HL-60/S4 treated with phorbol 12-myristate 13-acetate at 8.2 ng/mL for 4 days and 3 days (cell line): ENCODE measurements around the gene PTPRT.

ENCODE experiments used
- in situ Hi-C: fragments of 300-500 bp; cut with MboI; formaldehyde crosslinking; loops from 2 replicates; pipeline ENCODE4 v1.15.0; 2022; ENCODE audit warnings: low sequenced_read_pairs

The PTPRT gene

GRCh38 chr20:42742926-42743325 lies 446.8 kb downstream of the PTPRT start:
- in situ Hi-C loops, result no loop called here

GRCh38 chr20:42741906-42742305 lies 447.8 kb downstream of the PTPRT start:
- in situ Hi-C loops, result no loop called here

DNA sequence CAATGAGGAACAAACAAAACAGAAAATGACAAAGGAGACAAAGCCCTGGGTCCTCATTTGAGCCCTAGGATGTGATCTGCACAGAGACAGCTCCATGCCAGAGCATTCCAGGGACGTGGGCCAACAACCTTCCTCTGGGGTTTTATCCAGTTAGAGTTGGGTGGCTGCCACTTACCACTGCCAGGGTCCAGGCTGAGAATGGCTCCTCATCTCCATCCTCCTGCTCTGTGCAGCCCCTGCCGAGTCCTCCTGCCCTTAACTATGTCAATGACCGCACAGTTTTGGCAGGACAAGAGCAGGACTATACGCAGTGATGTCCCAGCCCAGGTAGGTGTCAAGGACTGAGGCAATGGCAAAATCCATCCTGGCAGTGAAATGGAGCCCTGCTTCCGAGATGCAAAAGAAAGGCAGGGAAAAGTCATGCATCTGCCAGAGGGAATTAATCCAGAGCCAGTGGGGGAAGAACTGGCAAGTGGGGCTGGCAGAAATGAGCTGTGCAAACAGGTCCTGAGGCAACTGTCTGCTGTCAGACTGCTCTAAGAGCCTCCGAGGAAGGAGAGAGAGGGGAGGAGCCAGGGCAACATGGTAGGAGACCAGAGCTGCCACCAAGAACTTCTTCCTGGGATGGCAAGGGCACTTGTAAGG lies 449.4 kb downstream of the PTPRT start:
- in situ Hi-C loops, result no loop called here

- in situ Hi-C loops, result no loop called here
Measured at GRCh38 chr20:42739683-42740082, 450.0 kb downstream of the PTPRT start.

GRCh38 chr20:42735539-42735938 lies 454.2 kb downstream of the PTPRT start:
- in situ Hi-C loops, result no loop called here

DNA sequence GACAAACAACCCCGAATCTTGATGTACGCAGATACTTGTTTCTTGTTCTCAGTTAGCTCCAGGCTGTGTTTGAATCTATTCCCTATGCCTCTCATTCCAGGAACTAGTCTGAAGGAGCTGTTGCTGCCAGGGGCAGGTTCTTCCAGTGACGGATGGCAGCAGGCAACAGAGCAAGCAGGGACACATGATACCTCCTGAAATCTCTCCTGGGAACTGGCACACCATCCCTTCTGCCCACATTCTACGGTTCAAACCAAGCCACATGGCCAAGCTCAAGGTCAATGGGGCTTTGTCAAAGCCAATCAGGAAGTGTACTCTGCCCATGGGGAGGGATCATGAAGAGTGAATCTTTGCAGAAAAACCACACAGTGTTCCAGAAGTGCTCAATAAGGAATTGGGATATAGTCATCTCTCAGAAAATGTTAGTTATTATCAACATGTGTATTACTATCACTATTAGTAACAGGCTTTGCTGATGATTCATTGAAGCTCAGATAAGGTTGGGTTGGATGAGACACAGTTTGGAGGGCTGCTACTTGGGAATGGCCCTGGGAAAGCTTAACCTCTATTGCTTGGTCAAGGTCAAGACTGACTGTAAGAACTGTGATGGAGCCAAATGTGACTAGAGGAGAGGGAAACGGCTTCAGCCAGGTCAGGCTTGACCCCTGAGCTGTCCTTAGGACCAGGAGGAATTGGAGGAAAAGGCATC lies 454.9 kb downstream of the PTPRT start:
- in situ Hi-C loops, result no loop called here

DNA sequence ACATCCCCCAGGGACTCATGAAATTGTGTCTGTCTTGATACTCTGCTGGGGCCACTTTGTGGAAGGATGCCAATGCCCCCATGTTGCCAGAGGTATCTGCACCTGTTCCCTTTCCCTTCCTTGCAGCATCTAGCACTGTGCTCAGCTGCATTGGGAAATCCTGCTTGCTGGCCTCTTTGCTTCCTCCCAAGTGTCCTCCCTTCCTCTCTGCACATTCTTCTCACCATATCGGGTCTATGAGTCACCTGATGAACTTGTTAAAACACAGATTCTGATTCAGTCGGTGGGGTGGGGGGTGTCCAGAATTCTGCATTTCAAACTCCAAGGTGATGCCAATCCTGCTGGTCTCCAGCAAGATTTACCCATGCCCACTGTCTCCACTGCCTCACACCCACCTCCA lies 467.8 kb downstream of the PTPRT start:
- in situ Hi-C loops, result no loop called here

DNA sequence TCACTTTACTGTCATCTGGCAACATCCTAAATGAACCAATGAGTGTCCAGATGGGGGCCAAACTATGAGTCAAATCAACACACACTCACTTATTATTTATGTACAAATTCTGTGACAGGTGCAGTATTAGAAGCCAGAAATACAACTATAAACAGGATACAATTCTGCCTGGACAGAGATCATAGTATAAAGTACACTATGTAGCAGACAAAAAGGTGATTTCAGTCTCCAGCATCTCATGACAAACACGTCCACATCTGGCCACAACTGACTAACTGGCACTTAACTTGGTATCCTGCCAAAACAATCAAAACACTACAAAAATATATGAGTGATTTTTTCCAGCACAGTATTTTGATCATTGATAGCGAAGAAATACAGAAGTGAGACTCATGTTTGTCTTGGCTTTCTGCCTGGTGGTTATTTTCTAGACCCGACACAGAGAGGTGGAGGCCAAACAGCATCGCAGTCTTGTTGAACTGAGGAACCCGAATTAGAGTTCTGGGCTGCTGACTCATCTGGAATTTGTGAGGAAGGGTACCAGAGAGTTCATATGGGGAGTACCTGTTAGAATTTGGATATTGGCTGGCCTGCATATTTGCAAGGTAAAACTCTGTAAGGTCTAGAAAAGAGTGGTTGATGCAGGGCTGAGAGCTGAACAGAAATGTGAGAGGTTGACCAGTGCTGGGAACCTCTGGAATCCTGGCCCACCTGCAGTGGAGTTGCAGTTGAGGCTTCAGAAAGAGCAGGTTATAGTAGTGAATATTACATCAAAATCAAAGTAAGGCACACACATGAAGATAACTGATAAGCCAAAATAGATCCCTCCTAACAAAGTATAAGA lies 475.2 kb downstream of the PTPRT start:
- in situ Hi-C loops, result no loop called here

GRCh38 chr20:42708266-42708665 lies 481.4 kb downstream of the PTPRT start:
- in situ Hi-C loops, result no loop called here

GRCh38 chr20:42706759-42707158 lies 482.9 kb downstream of the PTPRT start:
- in situ Hi-C loops, result no loop called here

DNA sequence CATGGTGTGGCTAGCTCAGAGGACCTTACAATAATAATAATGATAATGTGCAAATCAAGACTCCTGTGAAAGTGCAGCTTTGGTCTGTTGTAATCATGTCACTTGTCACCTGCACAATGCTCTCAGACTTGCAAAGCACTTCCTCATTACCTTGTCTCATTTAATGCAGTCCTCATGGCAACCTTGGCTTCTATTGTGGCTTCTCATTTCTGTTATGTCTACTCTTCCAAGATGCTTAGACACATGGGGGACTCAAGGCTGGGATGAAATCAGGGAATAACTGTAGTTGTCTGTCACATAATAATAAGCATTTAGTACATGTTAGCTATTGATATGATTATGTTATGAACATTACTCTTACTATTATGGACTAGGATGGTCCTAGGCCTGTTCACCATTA lies 484.2 kb downstream of the PTPRT start:
- in situ Hi-C loops, result no loop called here

GRCh38 chr20:42703744-42704143 lies 486.0 kb downstream of the PTPRT start:
- in situ Hi-C loops, result no loop called here

DNA sequence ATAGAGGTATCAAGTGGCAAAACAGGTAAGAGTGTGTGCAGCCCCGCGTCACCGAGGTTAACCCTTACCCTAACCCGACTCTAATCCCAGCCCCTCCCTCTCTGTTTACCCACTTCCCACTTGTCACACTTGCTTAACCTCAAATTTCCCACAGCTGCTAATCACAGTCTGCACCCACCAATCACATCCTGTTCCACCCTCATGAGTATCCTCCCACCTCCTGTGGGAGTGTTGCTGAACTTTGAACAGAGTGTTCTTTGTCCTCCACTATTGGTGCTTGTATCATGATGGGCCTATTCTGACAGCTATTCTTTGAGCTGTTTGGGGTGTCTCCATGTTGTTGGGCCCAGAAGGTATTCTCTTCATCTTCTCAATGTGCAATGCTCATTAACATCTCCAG lies 487.8 kb downstream of the PTPRT start:
- in situ Hi-C loops, result no loop called here

GRCh38 chr20:42700372-42700771 lies 489.3 kb downstream of the PTPRT start:
- in situ Hi-C loops, result no loop called here

GRCh38 chr20:42697962-42698361 lies 491.7 kb downstream of the PTPRT start:
- in situ Hi-C loops, result no loop called here

DNA sequence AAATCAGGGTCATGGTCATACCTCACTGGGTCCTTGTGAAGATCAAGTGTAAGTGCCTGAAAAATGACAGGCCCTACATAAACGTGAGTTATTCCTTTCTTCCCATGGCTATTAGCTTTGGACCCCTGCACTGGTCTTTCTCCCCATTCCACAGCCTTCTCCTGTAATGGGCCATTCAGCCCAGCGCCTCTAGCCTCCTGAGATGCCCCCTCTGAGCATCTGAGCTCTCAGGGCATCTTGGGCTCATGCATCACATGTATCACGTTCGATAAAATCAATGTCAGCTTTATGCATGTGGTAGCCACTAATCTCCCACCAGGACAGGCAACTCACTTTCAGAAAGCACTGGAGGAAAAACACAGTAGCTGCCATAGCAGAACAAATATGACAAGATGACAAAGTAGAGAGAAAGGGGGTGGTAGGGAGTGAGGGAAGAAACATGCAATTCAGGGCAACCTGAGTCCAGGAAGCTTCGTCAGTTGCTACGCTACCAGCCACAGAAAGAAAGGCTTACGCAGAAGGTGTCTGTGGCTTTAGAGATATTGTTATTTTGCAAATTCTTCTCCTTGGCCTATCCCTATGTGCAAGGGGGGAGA lies 498.8 kb downstream of the PTPRT start:
- in situ Hi-C loops, result no loop called here

DNA sequence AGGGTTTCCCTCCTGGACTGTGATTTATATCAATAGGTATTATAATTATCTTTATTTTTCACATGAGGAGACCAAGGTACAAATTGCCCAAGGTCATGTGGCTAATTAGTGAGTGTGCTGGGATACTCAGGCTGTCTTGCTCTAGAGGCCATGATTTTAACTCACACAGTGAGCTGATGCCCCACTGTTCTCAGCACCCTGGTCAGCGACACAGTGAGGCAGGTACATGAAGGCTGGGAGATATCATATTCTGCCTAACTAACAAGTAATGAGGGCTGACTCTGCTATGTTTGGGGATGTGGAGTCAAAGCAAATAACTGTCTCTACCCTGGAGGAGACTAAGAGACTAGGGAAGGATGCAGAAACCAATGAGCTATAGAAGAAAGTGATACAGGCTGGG lies 501.1 kb downstream of the PTPRT start:
- in situ Hi-C loops, result no loop called here

GRCh38 chr20:42686057-42686456 lies 503.6 kb downstream of the PTPRT start:
- in situ Hi-C loops, result no loop called here

DNA sequence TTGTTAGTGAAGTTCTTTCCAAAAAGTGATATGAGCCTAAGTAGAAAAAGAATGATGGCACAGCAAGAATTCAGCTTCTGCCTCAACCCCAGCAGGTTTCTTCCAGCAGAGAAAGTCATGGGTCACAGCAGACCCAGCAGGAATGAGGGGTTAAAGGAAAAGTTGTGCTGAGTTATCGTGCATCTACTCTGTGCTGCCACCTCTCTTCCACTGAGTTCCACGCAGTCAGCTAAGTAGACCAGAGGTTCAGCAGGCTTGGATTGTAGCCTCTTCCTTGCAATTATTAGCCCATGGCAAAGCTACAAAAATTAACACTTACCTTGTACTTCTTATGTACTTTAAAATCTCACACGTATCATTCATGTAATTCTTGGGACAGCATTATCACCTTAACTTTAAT lies 510.8 kb downstream of the PTPRT start:
- in situ Hi-C loops, result no loop called here

DNA sequence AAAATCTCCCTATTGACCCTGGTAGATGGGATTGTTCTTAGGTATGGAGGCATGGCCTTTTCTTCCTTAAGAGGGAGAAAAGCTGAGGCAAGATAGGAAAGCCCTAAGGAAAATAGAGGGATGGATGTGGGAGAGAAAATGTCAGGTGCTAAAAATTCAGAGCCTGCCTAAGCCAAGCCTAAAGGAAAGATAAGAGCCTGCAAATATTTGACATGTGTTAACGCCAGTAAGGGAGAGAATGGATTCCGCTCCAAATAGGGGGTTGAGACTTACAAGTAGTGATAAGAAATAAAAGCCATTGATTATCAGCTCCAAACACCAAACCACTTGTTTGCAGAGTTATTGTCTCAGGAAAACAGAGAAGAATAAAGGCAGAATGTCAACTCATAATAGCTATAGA lies 533.6 kb downstream of the PTPRT start:
- in situ Hi-C loops, result no loop called here

DNA sequence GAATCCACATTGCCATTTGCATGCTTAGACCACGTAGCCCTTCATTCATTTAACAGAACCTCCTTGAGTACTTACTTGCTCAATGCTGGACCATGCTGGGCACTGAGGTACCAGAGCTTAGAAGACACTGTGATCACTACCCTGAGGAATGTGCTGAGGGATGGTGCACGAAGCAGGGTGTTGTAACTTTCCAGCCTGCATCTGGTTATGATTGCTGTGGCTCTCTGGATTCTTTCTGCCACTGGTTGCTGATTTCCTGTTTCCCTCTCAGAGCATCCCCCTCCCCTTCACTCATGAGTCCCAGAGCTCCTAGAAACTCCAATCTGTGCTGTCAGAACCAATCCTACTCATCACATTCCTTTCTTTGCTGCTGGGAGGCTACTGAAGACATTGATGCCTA lies 537.4 kb downstream of the PTPRT start:
- in situ Hi-C loops, result no loop called here
